Fibroblast of gingiva (primary cell): ENCODE measurements around the gene HHAT.

Source experiments
- DNase-seq: peaks from one replicate; pipeline ENCODE4 v3.0.0-alpha.2; 2011; ENCODE audit warnings: low read depth

HHAT gene

DNA sequence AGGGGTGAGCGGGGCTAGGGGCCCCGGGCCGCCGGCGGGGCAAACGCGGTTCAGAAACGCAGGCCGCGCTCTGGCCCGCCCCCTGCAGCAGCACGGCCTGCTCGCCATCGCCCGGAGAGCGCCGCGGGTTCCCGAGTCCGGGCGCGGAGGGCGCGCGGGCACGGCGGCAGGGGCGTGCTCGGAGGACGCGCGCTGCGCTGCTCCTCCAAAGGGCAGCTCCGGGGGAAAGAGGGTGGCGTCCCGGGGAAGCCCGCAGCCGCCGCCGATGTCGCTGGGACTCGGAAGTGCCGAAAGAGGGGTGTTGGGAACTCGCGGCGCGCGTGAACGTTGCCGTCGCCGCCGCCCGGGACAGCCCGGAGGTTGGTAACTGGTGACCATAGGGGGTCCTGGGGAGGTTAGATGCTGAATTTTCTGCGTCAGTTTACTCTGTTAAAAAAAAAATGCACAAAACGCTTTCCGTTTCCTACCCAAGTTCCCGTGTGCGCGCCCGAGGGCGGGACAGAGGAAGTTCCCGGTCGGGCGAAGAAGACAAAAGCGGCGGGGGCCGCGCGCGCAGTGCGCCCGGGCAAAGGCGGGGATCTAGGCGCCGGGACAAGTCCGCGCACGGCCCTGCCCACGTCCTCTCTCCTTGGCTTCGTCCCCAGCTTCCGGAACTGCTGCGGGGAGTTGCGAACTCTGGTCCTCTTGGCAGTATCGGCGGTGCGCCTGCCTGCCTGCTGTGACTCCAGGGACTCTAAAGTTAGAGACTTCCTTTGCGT lies at the start of gene HHAT:
HHAT (plus strand) TSS at position 157 of the 758 bp plus-strand sequence. CDS start 20,074 bp downstream, outside the sequence.
- DNase-seq = peak; percentile 83

DNA sequence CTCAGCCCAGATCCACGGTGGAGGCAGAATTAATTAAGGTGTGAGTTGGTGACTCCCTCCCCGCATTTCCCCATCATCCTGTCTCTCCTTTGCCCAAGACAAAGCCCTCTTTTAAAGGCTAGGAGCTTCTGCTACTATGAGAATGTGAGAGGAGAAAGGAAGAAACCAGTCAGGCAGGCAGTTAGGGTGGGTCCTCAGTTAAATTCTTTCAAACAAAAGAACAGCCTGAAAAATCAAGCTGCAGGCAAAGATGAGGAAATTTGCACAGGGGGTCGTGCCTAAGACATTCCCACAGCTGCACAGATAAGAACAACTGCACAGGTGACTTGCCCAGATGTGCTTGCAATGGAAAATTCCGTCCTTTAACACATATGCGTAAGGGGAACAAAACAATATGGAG lies 48.5 kb upstream of the HHAT start:
- DNase-seq = no peak

DNA sequence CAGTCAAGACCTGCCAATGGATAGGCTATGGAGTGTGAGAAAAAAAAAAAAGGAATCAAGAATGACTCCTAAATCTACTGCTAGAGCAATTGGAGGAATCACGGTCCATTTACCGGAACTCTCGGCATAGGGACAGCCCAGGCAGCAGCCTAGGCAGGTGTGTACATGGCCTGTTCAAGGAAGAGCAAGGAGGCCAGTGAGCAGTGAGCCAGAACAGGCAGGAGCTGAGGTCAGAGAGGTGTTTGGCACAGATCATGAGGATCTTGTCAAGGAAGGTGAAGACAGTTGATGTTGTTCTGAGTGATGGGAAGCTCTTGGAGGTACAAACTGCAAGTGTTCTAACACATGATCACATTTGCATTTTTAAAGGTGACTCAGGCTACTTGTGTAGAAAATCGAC lies 40.6 kb upstream of the HHAT start:
- no peak for DNase-seq

DNA sequence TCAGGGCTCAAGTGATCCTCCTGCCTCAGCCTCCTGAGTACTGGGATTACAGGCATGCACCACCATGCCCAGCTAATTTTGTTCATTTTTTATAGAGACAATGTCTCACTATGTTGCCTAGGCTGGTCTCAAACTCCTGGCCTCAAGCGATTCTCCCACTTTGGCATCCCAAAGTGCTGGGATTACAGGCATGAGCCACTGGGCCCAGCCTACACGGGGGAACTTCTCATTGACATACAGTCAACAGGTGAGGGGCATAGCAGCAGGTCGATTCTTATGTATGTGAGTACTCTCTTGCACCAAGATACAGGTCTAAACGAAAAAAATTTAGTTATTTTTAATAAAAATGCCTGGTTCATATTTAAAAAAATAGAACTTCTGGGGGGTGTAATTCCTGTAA lies 39.5 kb upstream of the HHAT start:
- DNase-seq = no peak

DNA sequence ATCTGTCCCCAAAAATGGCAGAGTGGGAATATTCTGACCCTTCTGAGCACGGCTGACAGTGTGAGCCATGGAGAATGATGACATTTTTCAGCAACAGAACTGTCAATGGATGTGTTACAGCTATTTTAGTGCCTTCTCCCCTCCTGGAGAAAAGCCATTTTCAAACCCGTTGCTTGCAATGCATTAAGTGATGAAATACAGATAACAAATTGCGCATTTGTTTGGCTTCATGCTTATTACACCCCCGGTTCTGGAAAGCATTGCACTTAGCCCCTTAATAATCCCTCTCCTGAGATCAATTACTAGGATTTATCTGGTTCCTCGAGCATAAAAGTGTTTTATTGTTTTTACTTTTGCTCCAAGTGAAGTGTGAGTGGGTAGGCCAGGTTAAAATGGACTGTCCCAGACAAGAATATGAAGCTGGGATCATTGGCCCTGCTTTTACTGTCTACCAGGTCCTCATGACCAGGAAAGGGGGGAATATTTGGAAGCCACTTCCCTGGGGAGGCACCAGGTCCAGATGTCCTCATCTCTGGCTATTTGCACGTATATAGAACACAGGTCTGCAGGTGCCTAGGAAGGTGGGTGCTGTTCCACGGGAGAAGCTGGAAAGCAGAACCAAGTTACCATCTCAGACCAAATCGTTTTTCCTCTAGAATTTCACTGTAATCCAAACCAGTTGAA lies 37.5 kb upstream of the HHAT start:
- no peak for DNase-seq

DNA sequence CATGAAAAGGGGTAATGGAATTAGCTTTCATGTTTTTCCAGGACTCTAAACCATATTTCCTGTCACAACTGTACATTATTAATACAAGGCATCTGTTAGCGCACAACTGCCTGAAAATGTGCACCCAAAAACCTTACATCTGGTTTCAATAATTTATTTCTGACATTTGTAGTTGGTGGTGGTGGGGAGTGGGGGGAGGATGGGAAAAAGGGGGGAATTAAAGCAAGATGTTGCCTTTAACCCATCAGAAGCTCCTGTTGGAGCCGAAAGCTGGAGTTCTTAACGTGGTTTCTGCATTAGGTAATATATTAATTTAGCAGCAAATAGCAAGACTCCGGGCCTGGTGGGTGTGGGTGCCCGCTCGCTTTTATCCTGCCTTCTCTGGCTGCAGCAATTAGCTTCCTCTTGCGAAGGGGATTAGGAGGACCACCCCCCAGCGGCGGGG lies 36.9 kb upstream of the HHAT start:
- DNase-seq = peak; percentile 90

DNA sequence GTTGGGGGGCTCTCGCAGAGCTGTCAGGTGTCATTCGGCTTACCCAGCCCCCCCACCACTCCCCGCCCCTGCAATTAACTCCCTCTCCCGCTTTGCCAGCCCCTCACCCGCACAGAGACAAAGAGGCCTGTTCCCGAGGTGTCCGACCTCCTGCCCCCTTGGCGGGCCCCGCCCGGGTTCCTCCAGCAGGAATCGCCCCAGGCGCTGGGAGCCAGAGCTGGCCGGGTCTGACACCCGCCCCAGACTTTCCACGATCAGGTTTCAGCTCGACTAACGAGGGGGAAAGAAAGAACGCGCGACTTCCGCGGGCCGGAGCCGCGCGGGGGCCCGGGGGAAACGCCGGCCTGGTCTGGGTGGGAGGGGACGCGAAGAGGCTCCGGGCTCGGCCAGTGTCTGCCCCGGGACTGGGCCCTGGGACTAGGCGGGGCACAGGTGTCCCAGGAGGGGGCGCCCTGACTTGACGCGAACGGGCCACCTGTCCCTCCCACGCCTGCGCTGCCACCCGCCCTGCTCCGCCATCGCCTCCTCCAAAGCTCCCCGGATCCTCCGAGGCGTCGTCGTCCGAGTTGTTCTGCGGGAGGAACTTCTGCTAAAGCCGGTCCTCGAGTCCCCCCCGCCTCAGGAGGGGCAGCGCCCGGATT lies 36.4 kb upstream of the HHAT start:
- peak; percentile 29 for DNase-seq

DNA sequence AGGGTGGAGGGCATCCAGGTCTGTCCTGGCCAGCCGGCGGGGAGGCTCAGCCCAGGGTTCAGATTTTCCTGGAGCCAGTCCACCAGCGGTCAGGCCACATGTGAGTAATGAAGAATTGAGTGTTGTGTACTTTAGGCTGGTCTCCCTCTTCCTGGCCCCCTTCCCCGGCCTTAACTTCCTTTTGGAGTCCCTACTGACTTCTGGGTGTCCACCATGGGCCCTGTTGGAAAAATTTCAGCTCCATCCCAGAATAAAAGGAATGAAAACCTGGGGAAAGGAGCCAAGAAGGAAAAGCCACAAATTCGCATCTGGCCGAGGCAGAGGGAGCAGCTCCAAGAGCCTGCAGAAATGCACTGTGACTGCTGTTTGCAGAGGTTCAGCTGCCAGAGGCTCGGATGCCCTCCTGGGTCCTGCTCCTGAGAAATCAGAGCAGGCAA lies 35.5 kb upstream of the HHAT start:
- peak; percentile 86 for DNase-seq

DNA sequence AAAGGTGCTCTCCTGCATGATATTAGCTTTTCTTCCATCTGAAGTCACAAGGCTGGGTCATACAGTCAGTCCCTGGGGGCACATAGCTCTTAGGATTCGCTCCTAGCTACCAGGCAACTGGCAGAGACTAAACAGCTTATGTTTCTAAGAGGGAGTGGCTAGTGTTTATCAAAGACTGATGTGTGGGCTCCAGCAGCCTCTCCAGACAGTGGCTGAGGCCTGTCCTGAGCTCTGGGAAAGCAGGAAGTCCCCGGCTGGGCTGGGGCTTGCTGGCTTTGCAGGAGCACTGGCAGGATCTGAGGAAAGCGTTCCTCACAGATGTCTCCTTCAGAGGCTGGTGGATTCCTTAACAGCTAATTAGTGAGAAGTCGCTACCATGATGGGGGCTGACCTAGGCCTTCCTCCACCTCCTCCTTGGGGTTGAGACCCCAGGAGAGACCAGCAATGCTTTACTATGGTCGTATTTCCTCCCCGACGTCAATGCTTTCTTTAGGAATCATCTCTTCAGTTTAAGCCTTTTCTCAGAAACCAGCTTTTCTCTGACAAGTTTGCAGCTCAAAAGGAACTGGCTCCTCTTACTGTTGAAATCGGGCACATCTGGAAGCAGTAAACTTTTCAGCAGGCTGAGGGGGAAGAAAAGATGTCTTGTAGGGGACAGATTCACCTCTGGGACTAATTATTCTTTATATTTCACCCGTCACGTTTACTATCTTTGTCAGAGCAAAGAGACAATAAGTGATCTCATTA lies 33.5 kb upstream of the HHAT start:
- DNase-seq = peak; percentile 63

DNA sequence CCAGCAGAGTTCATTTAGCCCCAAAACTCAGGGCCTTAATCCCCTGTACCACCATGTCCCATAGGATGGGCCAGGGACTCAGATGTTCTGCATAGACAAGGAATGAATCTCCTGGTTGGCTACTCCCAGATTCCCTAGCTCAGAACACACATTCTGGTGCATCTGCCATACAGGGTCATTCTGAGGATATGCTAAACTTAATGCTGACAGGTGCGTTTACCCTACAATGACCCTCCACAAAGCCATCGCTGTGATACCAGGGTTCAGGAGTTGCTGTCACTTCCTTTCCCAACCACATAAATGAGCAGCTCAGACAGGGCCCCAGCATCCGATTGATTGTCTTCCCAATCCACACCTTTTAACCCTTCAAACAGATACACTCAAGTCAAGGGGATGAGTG lies 32.0 kb upstream of the HHAT start:
- no peak for DNase-seq

DNA sequence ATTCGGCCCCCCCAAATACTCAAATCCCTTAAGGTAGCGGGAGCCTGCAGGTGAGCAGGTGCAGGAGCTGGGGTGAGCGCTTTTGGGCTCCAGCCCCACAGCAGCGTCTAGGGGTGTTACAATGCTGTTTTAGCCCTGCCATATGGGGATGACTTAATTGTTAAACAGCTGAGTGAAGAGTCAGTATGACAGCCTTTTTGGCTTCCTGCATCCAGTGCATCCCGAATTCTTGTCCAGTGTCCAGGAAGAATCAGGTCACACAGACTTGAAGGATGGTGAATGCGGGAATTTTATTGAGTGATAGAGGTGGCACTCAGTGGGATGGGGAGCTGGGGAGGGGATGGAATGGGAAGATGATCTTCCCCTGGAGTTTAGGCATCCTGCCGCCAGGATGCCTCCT lies 30.4 kb upstream of the HHAT start:
- no peak for DNase-seq

DNA sequence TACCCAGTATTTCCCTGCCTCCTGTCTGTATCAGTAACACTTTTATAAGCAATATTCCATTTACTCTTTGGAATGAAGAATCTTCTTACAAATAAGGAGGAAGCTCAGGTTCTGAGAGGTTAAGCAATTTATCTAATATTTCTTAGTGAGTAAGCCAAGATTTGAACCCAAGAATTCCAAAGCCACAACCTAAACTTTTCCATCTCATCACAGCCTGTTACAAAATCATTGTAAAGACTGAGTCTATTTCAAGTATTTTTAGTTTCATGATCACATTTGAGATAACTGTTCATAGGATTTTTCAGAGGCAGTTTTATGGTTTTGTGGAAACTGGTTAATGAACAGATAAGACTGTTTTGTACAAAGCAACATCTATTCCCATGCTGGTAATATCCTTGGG lies 29.8 kb upstream of the HHAT start:
- no peak for DNase-seq

DNA sequence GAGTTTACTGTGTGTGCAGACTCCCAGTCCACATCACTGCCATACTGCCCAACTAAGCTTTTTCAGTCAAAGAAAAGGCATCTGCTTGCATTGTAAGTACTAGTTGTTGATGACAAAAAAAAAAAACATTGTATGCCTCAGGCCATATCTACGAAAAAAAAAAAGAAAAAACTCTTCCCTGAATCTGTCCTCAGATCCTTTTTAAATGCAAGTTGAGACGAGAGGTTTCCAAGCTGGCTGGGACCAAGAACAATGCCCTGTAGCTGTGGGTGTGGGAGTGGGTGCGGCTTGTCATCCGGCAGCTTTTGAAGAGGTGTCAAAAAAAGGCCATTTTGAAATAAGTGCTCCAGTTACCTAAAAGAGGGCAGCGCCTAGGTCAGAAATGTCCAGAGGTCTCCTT lies 29.2 kb upstream of the HHAT start:
- DNase-seq = no peak

DNA sequence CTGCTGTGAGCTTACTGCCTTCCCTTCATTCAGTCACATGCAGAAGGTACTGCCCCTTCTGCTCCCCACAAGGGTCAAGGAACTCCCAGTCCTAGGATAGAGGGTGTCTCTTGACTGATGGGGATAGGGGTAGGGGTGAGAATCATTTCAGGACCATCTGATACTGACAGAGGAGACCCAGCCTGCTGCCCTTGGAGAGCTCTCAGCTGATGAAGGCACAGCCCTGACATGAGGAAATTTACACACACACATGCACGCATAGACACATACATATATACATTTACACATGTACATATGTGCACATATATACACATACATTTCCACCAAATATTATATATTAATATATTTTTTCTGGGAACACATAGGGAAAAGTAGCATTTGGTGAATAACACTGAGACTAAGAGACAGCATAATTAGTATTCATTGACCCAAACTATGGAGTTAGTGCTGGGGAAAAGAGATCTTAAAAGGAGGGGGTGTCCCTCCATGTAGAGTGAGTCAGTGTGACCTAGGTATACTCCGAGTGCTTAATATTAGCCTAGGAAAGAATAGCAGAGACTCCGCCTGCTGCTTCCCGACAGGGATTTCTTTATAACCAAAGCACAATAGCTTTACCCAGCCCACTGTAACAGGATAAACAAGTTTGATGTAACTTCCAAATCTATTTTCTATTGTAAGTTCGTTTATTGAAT lies 27.6 kb upstream of the HHAT start:
- no peak for DNase-seq

DNA sequence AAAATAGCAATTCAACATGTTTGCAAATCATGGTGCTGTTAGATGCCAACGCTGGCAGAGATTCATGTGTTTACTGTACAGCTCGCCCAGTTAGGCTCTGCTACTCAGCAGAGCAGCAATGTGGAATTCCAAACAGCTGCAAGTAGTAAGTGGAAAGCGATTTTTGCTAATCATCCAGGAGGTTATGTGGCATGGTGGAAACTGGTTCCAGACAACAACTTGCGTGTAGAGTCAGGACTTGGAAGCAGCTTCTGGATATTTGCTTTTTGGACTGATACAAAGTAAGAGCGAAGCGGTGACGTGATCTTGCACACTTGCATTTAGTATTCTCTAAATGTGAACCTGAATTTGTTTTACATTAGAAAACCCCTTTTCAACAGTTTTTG lies 27.1 kb upstream of the HHAT start:
- DNase-seq = peak; percentile 61

DNA sequence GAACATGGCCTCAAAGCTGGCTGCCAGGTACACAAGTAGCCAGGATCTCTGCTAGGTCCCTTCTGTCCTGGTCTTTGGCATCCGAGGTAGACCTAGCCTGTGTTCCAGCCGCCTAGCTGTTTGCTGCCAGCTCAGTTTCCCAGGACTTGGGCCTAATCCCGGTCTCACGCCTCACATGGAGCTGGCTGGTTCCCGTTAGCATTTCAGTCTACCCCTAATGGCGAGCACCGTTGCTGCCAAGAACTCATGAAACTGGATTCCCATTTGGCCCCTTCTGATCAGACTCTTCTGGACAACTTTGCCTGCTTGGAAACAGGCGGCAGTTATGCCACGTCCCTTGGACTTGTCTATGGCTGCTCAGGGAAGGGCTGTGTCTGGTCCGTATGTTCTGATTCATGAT lies 26.2 kb upstream of the HHAT start:
- DNase-seq = no peak

DNA sequence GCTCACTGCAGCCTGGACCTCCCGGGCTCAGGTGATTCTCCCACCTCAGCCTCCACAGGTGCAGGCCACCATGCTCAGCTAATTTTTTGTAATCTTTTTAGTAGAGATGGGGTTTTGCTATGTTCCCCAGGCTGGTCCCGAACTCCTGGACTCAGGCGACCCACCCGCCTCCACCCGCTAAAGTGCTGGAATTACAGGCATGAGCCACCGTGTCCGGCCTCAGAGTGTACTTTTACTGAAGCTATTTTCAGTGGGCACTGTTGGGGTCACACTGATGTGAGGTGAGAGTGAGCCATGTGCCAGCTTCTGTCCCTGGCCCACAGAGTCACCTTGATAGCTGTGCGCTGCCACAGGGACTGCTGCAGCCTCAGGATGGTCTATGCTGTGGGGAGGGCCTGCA lies 25.3 kb upstream of the HHAT start:
- DNase-seq = no peak

DNA sequence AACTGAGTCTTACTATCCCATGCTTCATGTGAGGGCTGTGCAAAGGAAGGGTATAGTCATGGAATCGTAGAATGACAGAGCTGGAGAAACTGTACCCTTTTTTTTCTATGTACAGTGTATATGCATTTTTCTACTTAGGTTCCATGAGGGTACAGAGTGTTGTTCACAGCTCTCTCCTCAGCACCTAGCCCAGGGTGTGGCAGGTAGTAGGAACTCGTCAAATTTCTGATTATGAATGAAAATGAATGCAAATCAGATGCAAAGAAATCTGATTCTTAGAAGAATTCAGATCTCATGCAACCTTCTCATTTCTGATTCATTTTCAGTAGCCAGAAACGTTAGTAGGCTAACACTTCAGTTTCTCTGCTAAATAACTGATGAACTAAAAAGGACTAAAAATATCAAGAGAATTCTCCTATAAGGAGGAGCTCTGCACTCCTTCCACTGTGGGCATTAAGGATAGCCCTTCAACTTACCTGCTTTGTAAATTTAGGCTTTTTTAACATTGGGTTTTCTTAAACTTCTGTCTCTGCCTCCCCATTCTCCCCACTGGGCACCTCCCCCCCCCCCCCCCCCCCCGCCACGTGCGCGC lies 18.0 kb upstream of the HHAT start:
- no peak for DNase-seq

DNA sequence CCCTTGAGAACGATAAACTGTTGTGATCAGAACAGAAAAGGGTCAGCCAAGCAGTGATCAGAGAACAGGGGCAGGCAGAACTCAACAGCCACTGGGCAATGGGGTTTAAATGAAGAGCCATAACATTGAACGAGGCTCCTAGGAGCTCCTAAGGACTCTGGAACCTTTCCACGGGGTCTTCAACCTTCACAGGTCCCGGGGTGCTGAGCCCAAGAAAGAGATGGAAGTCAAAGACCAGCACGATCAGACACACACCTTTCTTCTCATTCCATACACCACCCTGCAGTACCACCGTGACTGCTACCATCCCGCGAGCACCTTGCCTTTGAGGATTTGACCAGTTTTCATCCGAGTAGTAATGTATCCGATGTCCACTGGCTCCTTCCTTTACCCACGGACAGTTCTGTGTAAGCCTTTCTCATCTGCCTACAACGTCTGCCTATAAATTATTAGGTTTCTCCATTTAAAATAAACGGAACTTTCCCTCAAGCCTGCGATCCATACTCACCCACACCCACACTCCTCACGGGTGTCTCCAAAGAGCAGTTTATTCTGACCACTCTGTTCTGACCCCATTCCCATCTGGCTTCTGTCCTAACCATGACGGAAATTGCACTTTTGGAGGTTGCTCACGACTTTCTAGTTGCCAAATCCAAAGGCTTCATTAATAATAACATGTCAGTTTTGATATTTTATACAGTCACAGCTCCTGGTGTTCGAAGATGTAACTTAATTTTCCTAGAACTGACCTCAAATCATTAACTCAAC lies 16.8 kb upstream of the HHAT start:
- no peak for DNase-seq

DNA sequence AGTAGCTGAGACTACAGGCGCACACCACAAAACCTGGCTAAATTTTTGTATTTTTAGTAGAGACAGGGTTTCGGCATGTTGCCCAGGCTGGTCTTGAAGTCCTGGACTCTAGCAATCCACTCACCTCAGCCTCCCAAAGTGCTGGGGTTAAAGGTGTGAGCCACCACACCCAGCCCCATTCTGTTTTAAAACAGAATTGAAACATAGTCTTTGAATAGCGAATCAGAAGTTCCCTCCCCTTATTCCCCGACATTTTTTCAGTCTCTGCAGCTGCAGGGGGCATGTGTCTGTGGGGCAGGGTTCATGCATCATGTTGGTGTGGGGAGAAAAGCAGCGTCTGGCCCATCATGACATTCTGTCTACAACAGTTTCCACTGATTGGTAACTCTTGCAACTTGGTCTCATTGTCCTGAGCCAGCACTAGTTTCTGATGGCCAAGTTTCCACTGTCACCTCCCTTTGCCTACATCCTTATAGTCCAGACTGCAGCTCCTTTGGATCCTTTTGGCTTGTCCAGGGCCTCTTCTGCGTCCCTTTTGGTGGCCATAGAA lies 15.6 kb upstream of the HHAT start:
- no peak for DNase-seq
